CD4-positive, alpha-beta T cell (primary cell): ENCODE data around the gene KDM1B. TPM values are rescaled to one million over a fixed set of nuclear protein-coding genes. Genes with fewer than 3 reads are reported as not detected.

Source experiments
- ATAC-seq: fragments of 200-7000 bp; cut with Tn5 transposase; one replicate; pipeline ENCODE4 v1.10.0; 2022; ENCODE audit warnings: mild to moderate bottlenecking; ENCODE audit not compliant: poor library complexity
- CTCF ChIA-PET: fragments of 350-600 bp; sonication (Branson Sonifier 250); formaldehyde crosslinking; loops from one replicate; lab custom pipeline; 2021; ENCODE audit warnings: antibody characterized with exemption, inconsistent platforms; lab: Charles Lee
- POLR2A ChIA-PET: fragments of 350-600 bp; sonication (Branson Sonifier 250); formaldehyde crosslinking; loops from one replicate; lab custom pipeline; 2021; ENCODE audit warnings: antibody characterized with exemption, inconsistent platforms; lab: Charles Lee
- DNase-seq, 14 experiments: peaks; one replicate each; pipeline ENCODE4 v3.0.0-alpha.2; 2013 to 2020; ENCODE audit warnings: mixed read lengths in 2 of 14
- H3K27ac ChIP-seq, 2 donors: one replicate each; pipeline versions ENCODE4 v1.5.1 to v1.7.0; 2013; ENCODE audit warnings: low read length in 2 of 2, low read depth in 1 of 2, mild to moderate bottlenecking in 1 of 2
- H3K27me3 ChIP-seq, 2 experiments: 1 replicate in 1 of 2; 2 replicates in 1 of 2; pipeline versions ENCODE4 v1.6.1 to v1.7.0; 2013; ENCODE audit warnings: low read length in 2 of 2, control low read depth in 1 of 2, mild to moderate bottlenecking in 1 of 2, moderate library complexity in 1 of 2; ENCODE audit not compliant: insufficient read depth in 2 of 2, control insufficient read depth in 1 of 2
- H3K36me3 ChIP-seq: one replicate; pipeline ENCODE4 v1.6.1; 2013; ENCODE audit warnings: low read length, control low read depth; ENCODE audit not compliant: insufficient read depth
- H3K4me1 ChIP-seq: one replicate; pipeline ENCODE4 v1.6.1; 2013; ENCODE audit warnings: low read length, control low read depth; ENCODE audit not compliant: insufficient read depth
- H3K4me3 ChIP-seq: one replicate; pipeline ENCODE4 v1.5.1; 2013; ENCODE audit warnings: mild to moderate bottlenecking, low read length, moderate library complexity
- H3K9me3 ChIP-seq, 2 experiments: 1 replicate in 1 of 2; 2 replicates in 1 of 2; pipeline versions ENCODE4 v1.6.1 to v1.7.0; 2013; ENCODE audit warnings: low read length in 2 of 2, mild to moderate bottlenecking in 2 of 2, control low read depth in 1 of 2, moderate library complexity in 1 of 2; ENCODE audit not compliant: control insufficient read depth in 1 of 2, insufficient read depth in 1 of 2
- H3K27ac Mint-ChIP-seq: one replicate; pipeline ENCODE4 v1.8.0; 2020; ENCODE audit warnings: mixed read lengths
- H3K27me3 Mint-ChIP-seq: one replicate; pipeline ENCODE4 v1.8.0; 2021; ENCODE audit warnings: mixed read lengths
- H3K36me3 Mint-ChIP-seq: one replicate; pipeline ENCODE4 v1.8.0; 2021; ENCODE audit warnings: low read depth, mixed read lengths
- H3K4me1 Mint-ChIP-seq: one replicate; pipeline ENCODE4 v1.8.0; 2021; ENCODE audit warnings: low read depth, mixed read lengths
- H3K4me3 Mint-ChIP-seq: one replicate; pipeline ENCODE4 v1.8.0; 2020; ENCODE audit warnings: mild to moderate bottlenecking, mixed read lengths
- H3K9me3 Mint-ChIP-seq: one replicate; pipeline ENCODE4 v1.8.0; 2020; ENCODE audit warnings: mixed read lengths
- CTCF ChIP-seq: fragments of 200-600 bp; IDR thresholded peaks from one replicate; pipeline ENCODE4 v1.8.0; 2022; ENCODE audit warnings: antibody characterized with exemption, mild to moderate bottlenecking
- intact Hi-C, 2 experiments: fragments of 100-400 bp; cut with DNase I in 1 of 2; cut with micrococcal nuclease in 1 of 2; formaldehyde crosslinking; loops; one replicate each; pipeline versions ENCODE4 v1.15.1 to v1.9.0; 2023 to 2025; cut with DNase I, micrococcal nuclease
- total RNA-seq, 174 experiments: library from RNA in 2 of 174; stranded (reverse) in 2 of 174; gene quantifications; one replicate each; pipeline ENCODE4 v1.2.3 and lab custom pipeline; 2021 to 2026

The KDM1B gene
- total RNA-seq, 2 experiments from 2014 or later: 4.4 to 6.0 TPM

- H3K4me1 ChIP-seq: peaks cover 13% of the 10 kb centered on the region
- H3K27ac Mint-ChIP-seq: no peak overlapping the region
These were observed 29.1 kb upstream of the KDM1B start for GRCh38 chr6:18126121-18126520.

GRCh38 chr6:18132346-18132745 lies 22.9 kb upstream of the KDM1B start:
- H3K4me1 ChIP-seq: no peaks in the 10 kb centered on the region
- ChIA-PET POLR2A (no interaction called here), CTCF (no interaction called here)
- H3K27me3 ChIP-seq: no peaks in the 10 kb centered on the region
- ATAC-seq (no peak), DNase-seq (no peak)
- H3K4me3 ChIP-seq: no peak overlapping the region
- intact Hi-C loops: no loop called here
- TF ChIP-seq CTCF: no peak
- H3K9me3 Mint-ChIP-seq: no peaks in the 10 kb centered on the region
- H3K4me3 Mint-ChIP-seq: no peak overlapping the region
- peaks cover 20% of the 10 kb centered on the region for H3K36me3 ChIP-seq
- H3K9me3 ChIP-seq: no peaks in the 10 kb centered on the region
- H3K27ac Mint-ChIP-seq: no peak overlapping the region
- H3K27me3 Mint-ChIP-seq: no peaks in the 10 kb centered on the region
- no peak overlapping the region for H3K27ac ChIP-seq
- peaks cover 57% of the 10 kb centered on the region for H3K36me3 Mint-ChIP-seq
- H3K4me1 Mint-ChIP-seq: peaks cover 3% of the 10 kb centered on the region

More at GRCh38 chr6:18126121-18126520, 29.1 kb upstream of the KDM1B start:
- Mint-ChIP-seq H3K4me1 (peaks cover 11% of the 10 kb centered on the region), H3K36me3 (peaks cover 10% of the 10 kb centered on the region), H3K9me3 (no peaks in the 10 kb centered on the region), H3K4me3 (no peak overlapping the region), H3K27me3 (peaks cover 13% of the 10 kb centered on the region)
- TF ChIP-seq CTCF: no peak
- Histone ChIP-seq H3K36me3 (peaks cover 6% of the 10 kb centered on the region), H3K4me3 (no peak overlapping the region), H3K9me3 (peaks cover 0 to 9% of the 10 kb centered on the region in 2 experiments), H3K27ac (no peak overlapping the region), H3K27me3 (no peaks in the 10 kb centered on the region)
- no peak for ATAC-seq
- DNase-seq: no peak
- ChIA-PET CTCF (no interaction called here), POLR2A (no interaction called here)
- intact Hi-C loops: loop anchor here in 1 of 2 experiments (10.0 kb wide), 1 partner anchor 379 kb away; no protein-coding TSS in a partner anchor

- H3K27me3 Mint-ChIP-seq: no peaks in the 10 kb centered on the region
- no peak overlapping the region for H3K27ac ChIP-seq
- H3K9me3 ChIP-seq: no peaks in the 10 kb centered on the region
- peaks cover 35% of the 10 kb centered on the region for H3K36me3 ChIP-seq
- no peaks in the 10 kb centered on the region for H3K9me3 Mint-ChIP-seq
- no peak overlapping the region for H3K4me3 ChIP-seq
- H3K27me3 ChIP-seq: no peaks in the 10 kb centered on the region
- ATAC-seq (no peak), DNase-seq (no peak)
- ChIA-PET CTCF (no interaction called here), POLR2A (no interaction called here)
- peaks cover 68% of the 10 kb centered on the region for H3K36me3 Mint-ChIP-seq
- peaks cover 3% of the 10 kb centered on the region for H3K4me1 Mint-ChIP-seq
- no peak for TF ChIP-seq CTCF
- intact Hi-C loops: no loop called here
- no peak overlapping the region for H3K27ac Mint-ChIP-seq
- no peak overlapping the region for H3K4me3 Mint-ChIP-seq
- no peaks in the 10 kb centered on the region for H3K4me1 ChIP-seq
These were observed 20.1 kb upstream of the KDM1B start for GRCh38 chr6:18135171-18135570.
